HEK293 (cell line): Measurements from ENCODE around the gene CACNB3.

Experiments used
- CTCF ChIP-seq: fragments of 450-650 bp; formaldehyde crosslinking; IDR thresholded peaks from 2 replicates; pipeline ENCODE4 v1.5.1; 2016; ENCODE audit warnings: missing biosample characterization, missing genetic modification characterization
- ELK4 ChIP-seq: IDR thresholded peaks from 2 replicates; pipeline ENCODE4 v1.6.1; 2011; ENCODE audit warnings: mild to moderate bottlenecking, low read depth, low read length, borderline replicate concordance
- GFI1B ChIP-seq: fragments of 450-650 bp; formaldehyde crosslinking; IDR thresholded peaks from 2 replicates; pipeline ENCODE4 v1.5.1; 2016; ENCODE audit warnings: missing biosample characterization, missing genetic modification characterization
- GLIS2 ChIP-seq: fragments of 450-650 bp; formaldehyde crosslinking; IDR thresholded peaks from 2 replicates; pipeline ENCODE4 v1.5.1; 2016; ENCODE audit warnings: missing biosample characterization, missing genetic modification characterization
- HOXC10 ChIP-seq: sonication (generic); formaldehyde crosslinking; IDR thresholded peaks from 2 replicates; pipeline ENCODE4 v1.8.1; 2023; ENCODE audit warnings: mild to moderate bottlenecking, missing genetic modification reagents
- HOXD13 ChIP-seq: sonication (generic); formaldehyde crosslinking; IDR thresholded peaks from 2 replicates; pipeline ENCODE4 v1.8.0; 2022; ENCODE audit warnings: missing genetic modification reagents, borderline replicate concordance
- MEIS1 ChIP-seq: sonication (generic); formaldehyde crosslinking; IDR thresholded peaks from 2 replicates; pipeline ENCODE4 v1.8.1; 2022; ENCODE audit warnings: missing genetic modification reagents, mild to moderate bottlenecking, borderline replicate concordance
- PRDM1 ChIP-seq: fragments of 450-650 bp; formaldehyde crosslinking; IDR thresholded peaks from 2 replicates; pipeline ENCODE4; 2016; ENCODE audit warnings: missing biosample characterization, missing genetic modification characterization
- PRDM10 ChIP-seq: fragments of 450-650 bp; formaldehyde crosslinking; IDR thresholded peaks from 2 replicates; pipeline ENCODE4 v1.5.1; 2016; ENCODE audit warnings: missing biosample characterization, missing genetic modification characterization
- RBAK ChIP-seq: fragments of 450-650 bp; formaldehyde crosslinking; IDR thresholded peaks from 2 replicates; pipeline ENCODE4 v1.5.1; 2016; ENCODE audit warnings: missing biosample characterization, missing genetic modification characterization
- SCRT2 ChIP-seq: fragments of 450-650 bp; formaldehyde crosslinking; IDR thresholded peaks from 2 replicates; pipeline ENCODE4 v1.5.1; 2016; ENCODE audit warnings: missing biosample characterization, missing genetic modification characterization
- ZBTB44 ChIP-seq: fragments of 450-650 bp; IDR thresholded peaks from 2 replicates; pipeline ENCODE4 v1.5.1; 2018; ENCODE audit warnings: missing biosample characterization, mild to moderate bottlenecking, missing genetic modification characterization
- ZNF148 ChIP-seq: fragments of 450-650 bp; formaldehyde crosslinking; IDR thresholded peaks from 2 replicates; pipeline ENCODE4 v1.5.0; 2017; ENCODE audit warnings: missing biosample characterization, missing genetic modification characterization, borderline replicate concordance
- ZNF19 ChIP-seq: fragments of 450-650 bp; formaldehyde crosslinking; IDR thresholded peaks from 2 replicates; pipeline ENCODE4; 2016; ENCODE audit warnings: missing biosample characterization, missing genetic modification characterization, low read depth
- ZNF202 ChIP-seq: fragments of 450-650 bp; formaldehyde crosslinking; IDR thresholded peaks from 2 replicates; pipeline ENCODE4 v1.5.1; 2016; ENCODE audit warnings: missing biosample characterization, missing genetic modification characterization, borderline replicate concordance
- ZNF221 ChIP-seq: fragments of 450-650 bp; formaldehyde crosslinking; IDR thresholded peaks from 2 replicates; pipeline ENCODE4 v1.5.1; 2017; ENCODE audit warnings: missing biosample characterization, missing genetic modification characterization, borderline replicate concordance
- ZNF239 ChIP-seq: fragments of 450-650 bp; formaldehyde crosslinking; IDR thresholded peaks from 2 replicates; pipeline ENCODE4 v1.5.1; 2016; ENCODE audit warnings: missing biosample characterization, missing genetic modification characterization
- ZNF24 ChIP-seq: fragments of 450-650 bp; formaldehyde crosslinking; IDR thresholded peaks from 2 replicates; pipeline ENCODE4 v1.5.1; 2016; ENCODE audit warnings: missing biosample characterization, missing genetic modification characterization
- ZNF366 ChIP-seq: fragments of 450-650 bp; formaldehyde crosslinking; conservative IDR thresholded peaks from 2 replicates; pipeline ENCODE4 v1.5.1; 2016; ENCODE audit warnings: missing biosample characterization, missing genetic modification characterization
- ZNF449 ChIP-seq: fragments of 450-650 bp; formaldehyde crosslinking; IDR thresholded peaks from 2 replicates; pipeline ENCODE4 v1.5.1; 2017; ENCODE audit warnings: missing biosample characterization, mild to moderate bottlenecking, missing genetic modification characterization, moderate library complexity
- ZNF514 ChIP-seq: fragments of 450-650 bp; formaldehyde crosslinking; IDR thresholded peaks from 2 replicates; pipeline ENCODE4 v1.5.1; 2016; ENCODE audit warnings: missing biosample characterization, missing genetic modification characterization
- ZNF658 ChIP-seq: fragments of 450-650 bp; formaldehyde crosslinking; IDR thresholded peaks from 2 replicates; pipeline ENCODE4; 2016; ENCODE audit warnings: missing biosample characterization, missing genetic modification characterization
- ZNF677 ChIP-seq: fragments of 450-650 bp; IDR thresholded peaks from 2 replicates; pipeline ENCODE4 v1.5.0; 2018; ENCODE audit warnings: missing biosample characterization, mild to moderate bottlenecking, missing genetic modification characterization, moderate library complexity
- ZNF701 ChIP-seq: fragments of 450-650 bp; formaldehyde crosslinking; IDR thresholded peaks from 2 replicates; pipeline ENCODE4 v1.5.1; 2016; ENCODE audit warnings: missing biosample characterization, missing genetic modification characterization
- ZNF704 ChIP-seq: fragments of 450-650 bp; formaldehyde crosslinking; IDR thresholded peaks from 2 replicates; pipeline ENCODE4 v1.5.1; 2016; ENCODE audit warnings: missing biosample characterization, missing genetic modification characterization
- ZXDB ChIP-seq: fragments of 450-650 bp; formaldehyde crosslinking; IDR thresholded peaks from 2 replicates; pipeline ENCODE4 v1.5.1; 2016; ENCODE audit warnings: missing biosample characterization, missing genetic modification characterization

Gene CACNB3

GRCh38 chr12:48851883-48852733 is 33.8 kb downstream of the CACNB3 start, which contains the start of gene DDX23 (continued):
- TF ChIP-seq ZNF704 = no peak
- TF ChIP-seq ZNF701 (tag by site-specific recombination) = no peak
- peak; percentile 13; the same call in 1 of the 2 replicates for TF ChIP-seq ZBTB44 (tag by site-specific recombination)
- peak; percentile 99 for TF ChIP-seq ZXDB (tag by site-specific recombination)
- no peak for TF ChIP-seq SCRT2 (tag by site-specific recombination)
- TF ChIP-seq ZNF449 (tag by site-specific recombination) = peak; percentile 59
- TF ChIP-seq MEIS1 (CRISPR knock-in tag) = no peak
- TF ChIP-seq ZNF221 (tag by site-specific recombination) = no peak
- TF ChIP-seq ZNF202 (tag by site-specific recombination) = no peak
- no peak for TF ChIP-seq ZNF677 (tag by site-specific recombination)
- TF ChIP-seq GFI1B = no peak
- TF ChIP-seq HOXC10 = no peak
- TF ChIP-seq ZNF19 (tag by site-specific recombination) = no peak
- TF ChIP-seq GLIS2 (tag by site-specific recombination) = peak; percentile 92
- TF ChIP-seq PRDM10 (tag by site-specific recombination) = peak; percentile 81; the same call in 1 of the 2 replicates
- TF ChIP-seq PRDM1 (tag by site-specific recombination) = no peak
- TF ChIP-seq ZNF239 (tag by site-specific recombination) = no peak
- 0 out of 2 replicates have a peak, but pooled peaks have one; percentile 33 for TF ChIP-seq ZNF24 (tag by site-specific recombination)
- no peak for TF ChIP-seq HOXD13 (CRISPR knock-in tag)
- no peak for TF ChIP-seq RBAK
- TF ChIP-seq ZNF366 (tag by site-specific recombination) = no peak
- no peak for TF ChIP-seq ZNF658 (tag by site-specific recombination)
- no peak; the same call in 1 of the 2 replicates for TF ChIP-seq ELK4
- no peak; the same call in 1 of the 2 replicates for TF ChIP-seq CTCF
- no peak for TF ChIP-seq ZNF148
- TF ChIP-seq ZNF514 (tag by site-specific recombination) = no peak
